MCF 10A (cell line): Measurements from ENCODE around the gene SESN1. TPM values are rescaled to one million over a fixed set of nuclear protein-coding genes. Genes with fewer than 3 reads are reported as not detected.
A peak's percentile ranks its signal among the peaks of the same experiment; 100 is the strongest.

Source experiments
- BruUV-seq: library from RNA; stranded (reverse); fragments of 400-500 nt; replicated peaks from 2 replicates; lab custom pipeline; 2021; lab: Mats Ljungman, UMichigan
- CTCF ChIA-PET: fragments of 300-600 bp; sonication (Branson Sonifier 250); formaldehyde crosslinking; extraction: SDS; loops from one replicate; lab custom pipeline; 2021; ENCODE audit warnings: antibody characterized with exemption, inconsistent platforms; lab: Yijun Ruan, JAX
- POLR2A ChIA-PET: fragments of 300-600, 350-650 bp; sonication (Branson Sonifier 250); formaldehyde crosslinking; extraction: SDS; loops from one replicate; lab custom pipeline; 2020; ENCODE audit warnings: antibody characterized with exemption, inconsistent platforms; lab: Yijun Ruan, JAX
- DNase-seq: peaks from one replicate; pipeline ENCODE4 v3.0.0-alpha.2; 2018; ENCODE audit not compliant: unreplicated experiment
- H3K27ac Mint-ChIP-seq: one replicate; pipeline ENCODE4 v1.8.0; 2022; ENCODE audit warnings: mild to moderate bottlenecking, low read depth, mixed read lengths; ENCODE audit not compliant: unreplicated experiment
- H3K27me3 Mint-ChIP-seq: one replicate; pipeline ENCODE4 v1.8.0; 2022; ENCODE audit warnings: mixed read lengths; ENCODE audit not compliant: insufficient read depth, unreplicated experiment
- H3K36me3 Mint-ChIP-seq: one replicate; pipeline ENCODE4 v1.8.0; 2022; ENCODE audit warnings: mild to moderate bottlenecking, moderate library complexity, mixed read lengths; ENCODE audit not compliant: insufficient read depth, unreplicated experiment
- H3K4me1 Mint-ChIP-seq: one replicate; pipeline ENCODE4 v1.8.0; 2022; ENCODE audit warnings: mixed read lengths; ENCODE audit not compliant: insufficient read depth, unreplicated experiment
- H3K4me3 Mint-ChIP-seq: one replicate; pipeline ENCODE4 v1.8.0; 2022; ENCODE audit warnings: mild to moderate bottlenecking, moderate library complexity, mixed read lengths; ENCODE audit not compliant: unreplicated experiment
- H3K9me3 Mint-ChIP-seq: one replicate; pipeline ENCODE4 v1.8.0; 2022; ENCODE audit warnings: mixed read lengths; ENCODE audit not compliant: unreplicated experiment
- CTCF ChIP-seq: fragments of 200-600 bp; IDR thresholded peaks from one replicate; pipeline ENCODE4 v1.8.0; 2022; ENCODE audit warnings: antibody characterized with exemption, mild to moderate bottlenecking; ENCODE audit not compliant: unreplicated experiment
- intact Hi-C: fragments of 100-400 bp; cut with micrococcal nuclease; formaldehyde crosslinking; loops from 2 replicates; pipeline ENCODE4 v1.14.1; 2022
- total RNA-seq: library from RNA; stranded (reverse); gene quantifications from 2 replicates; pipeline ENCODE4 v1.2.3, GENCODE V29; 2022

SESN1 gene
- total RNA-seq, 1 experiment from 2014 or later: 23.0 TPM

GRCh38 chr6:109019911-109020310 lies 74.7 kb downstream of the SESN1 start:
- intact Hi-C loops: no loop called here
- no TSS peak for BruUV-seq
- no peaks in the 10 kb centered on the region for H3K27me3 Mint-ChIP-seq
- TF ChIP-seq CTCF: no peak
- H3K9me3 Mint-ChIP-seq: no peaks in the 10 kb centered on the region
- no peak overlapping the region for H3K27ac Mint-ChIP-seq
- H3K36me3 Mint-ChIP-seq: peaks cover 7% of the 10 kb centered on the region
- no peak overlapping the region for H3K4me3 Mint-ChIP-seq
- ChIA-PET POLR2A (interaction anchor here (0.6 to 19.3 kb wide), 4 partner anchors 11 to 108 kb away, joined by 3 to 556 read pairs (median 25); no protein-coding TSS in a partner anchor), CTCF (no interaction called here)
- peaks cover 16% of the 10 kb centered on the region for H3K4me1 Mint-ChIP-seq
- no peak for DNase-seq

- Mint-ChIP-seq H3K36me3 (no peaks in the 10 kb centered on the region), H3K27me3 (no peaks in the 10 kb centered on the region), H3K27ac (peak overlapping the region; percentile 66), H3K4me1 (peaks cover 16% of the 10 kb centered on the region), H3K9me3 (no peaks in the 10 kb centered on the region), H3K4me3 (no peak overlapping the region)
- ChIA-PET POLR2A (interaction anchor here (0.8 to 19.3 kb wide), 7 partner anchors 10 to 456 kb away, joined by 3 to 556 read pairs (median 6); partner anchors contain the start of gene SESN1), CTCF (interaction anchor here (1.3 kb wide), 1 partner anchor 35 kb away, joined by 5 read pairs; no protein-coding TSS in a partner anchor)
- intact Hi-C loops: no loop called here
- no peak for TF ChIP-seq CTCF
- BruUV-seq: no TSS peak
- DNase-seq: no peak
These were observed 79.5 kb downstream of the SESN1 start for GRCh38 chr6:109015176-109015575.

DNA sequence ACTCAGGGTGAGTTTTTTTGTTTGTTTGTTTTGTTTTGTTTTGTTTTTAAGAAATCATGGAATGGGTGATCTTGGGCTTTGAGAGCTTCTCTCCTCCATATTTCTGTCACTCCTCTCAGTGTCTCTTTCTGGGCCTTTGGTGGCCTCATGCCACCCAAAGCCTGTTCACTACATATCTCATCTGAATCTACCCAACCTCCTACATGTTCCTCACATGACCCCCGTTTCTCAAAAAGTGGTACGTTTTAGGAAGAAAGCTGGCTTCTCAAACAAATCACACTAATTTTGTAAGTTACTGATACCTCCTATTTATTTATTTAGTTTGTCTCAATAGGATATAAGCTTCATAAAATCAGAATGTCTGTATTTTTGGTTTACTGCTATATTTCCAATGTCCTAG lies 80.0 kb downstream of the SESN1 start:
- no peak for DNase-seq
- Mint-ChIP-seq H3K9me3 (no peaks in the 10 kb centered on the region), H3K27ac (peak overlapping the region; percentile 66), H3K4me3 (no peak overlapping the region), H3K36me3 (no peaks in the 10 kb centered on the region), H3K27me3 (no peaks in the 10 kb centered on the region), H3K4me1 (peaks cover 21% of the 10 kb centered on the region)
- ChIA-PET POLR2A (interaction anchor here (0.7 to 19.3 kb wide), 9 partner anchors 10 to 456 kb away, joined by 3 to 556 read pairs (median 5); partner anchors contain the start of gene SESN1), CTCF (interaction anchor here (1.3 kb wide), 1 partner anchor 36 kb away, joined by 5 read pairs; no protein-coding TSS in a partner anchor)
- intact Hi-C loops: no loop called here
- BruUV-seq: no TSS peak
- no peak for TF ChIP-seq CTCF

DNA sequence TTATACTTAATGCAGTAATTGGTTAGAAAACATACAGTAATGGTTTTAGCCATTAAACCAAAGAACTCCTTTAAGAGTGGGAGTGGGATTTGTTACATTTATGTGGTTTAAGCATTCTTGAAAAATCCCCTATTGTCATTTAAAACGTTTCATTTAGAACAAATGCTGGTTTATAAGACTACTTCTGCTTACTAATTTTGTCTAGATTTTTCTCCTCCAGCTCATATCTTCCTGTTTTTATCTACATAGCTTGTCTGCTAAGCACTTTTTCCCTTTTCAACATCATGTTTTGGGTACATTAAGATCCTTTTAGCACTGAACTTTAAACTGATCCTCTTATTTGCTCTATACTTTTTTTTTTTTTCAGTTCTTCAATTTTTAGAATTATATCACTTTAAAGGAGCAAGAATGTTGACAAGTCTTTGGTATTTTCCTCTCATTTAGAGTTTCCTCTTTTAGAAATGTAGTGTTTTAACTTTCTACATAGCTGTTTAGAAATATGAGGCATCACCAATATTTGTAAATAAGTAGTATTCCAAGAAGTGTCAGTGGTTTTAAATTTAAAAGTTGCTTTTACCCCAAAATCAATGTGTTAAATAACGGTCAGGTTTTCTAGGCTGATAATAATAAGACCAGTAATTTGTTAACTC lies 80.9 kb downstream of the SESN1 start:
- DNase-seq: no peak
- no TSS peak for BruUV-seq
- H3K9me3 Mint-ChIP-seq: no peaks in the 10 kb centered on the region
- H3K27ac Mint-ChIP-seq: no peak overlapping the region
- H3K4me1 Mint-ChIP-seq: peaks cover 21% of the 10 kb centered on the region
- H3K36me3 Mint-ChIP-seq: peaks cover under 1% of the 10 kb centered on the region
- CTCF ChIA-PET: interaction anchor here (0.6 kb wide), 1 partner anchor 31 kb away, joined by 6 read pairs; no protein-coding TSS in a partner anchor
- TF ChIP-seq CTCF: no peak
- H3K4me3 Mint-ChIP-seq: no peak overlapping the region
- intact Hi-C loops: no loop called here
- POLR2A ChIA-PET: interaction anchor here (0.6 to 19.3 kb wide), 8 partner anchors 9 to 460 kb away, joined by 3 to 556 read pairs (median 5); partner anchors contain the start of gene SESN1
- no peaks in the 10 kb centered on the region for H3K27me3 Mint-ChIP-seq
